Muscle of back (tissue), 11 donors: ENCODE measurements around the gene SNX13. TPM values are rescaled to one million over a fixed set of nuclear protein-coding genes. Genes with fewer than 3 reads are reported as not detected.

Experiments used
- DNase-seq, 3 donors: peaks; one replicate each; pipeline versions ENCODE4 v3.0.0 to v3.0.0-alpha.2; 2013
- polyA plus RNA-seq, 10 donors: library from polyadenylated mRNA; unstranded; fragments of 120-200 nt; gene quantifications; one replicate each; pipeline ENCODE4 v1.2.1, GENCODE V29; 2013; ENCODE audit not compliant: insufficient read length in 10 of 10

The SNX13 gene
- polyA plus RNA-seq, 10 donors, result 18.5 to 28.7 (median 23.2) TPM

GRCh38 chr7:17951742-17952254, 11.5 kb upstream of the SNX13 start:
- no peak for DNase-seq

- no peak for DNase-seq
Measured at GRCh38 chr7:17948526-17949238, 8.4 kb upstream of the SNX13 start.

- peak in 1 of 3 donors; percentile 12 for DNase-seq
Measured at GRCh38 chr7:17947620-17948019, 7.3 kb upstream of the SNX13 start.

- no peak for DNase-seq
Measured at GRCh38 chr7:17946591-17946990, 6.3 kb upstream of the SNX13 start.

GRCh38 chr7:17944720-17945119, 4.4 kb upstream of the SNX13 start:
- no peak for DNase-seq

GRCh38 chr7:17943006-17943405, 2.7 kb upstream of the SNX13 start:
- DNase-seq, result no peak

- no peak for DNase-seq
Measured at GRCh38 chr7:17942231-17942630, 1.9 kb upstream of the SNX13 start.

GRCh38 chr7:17940951-17941431, 697 bp upstream of the SNX13 start:
- DNase-seq, result peak in 2 of 3 donors; percentile 8 to 50

GRCh38 chr7:17939606-17940301, 540 bp downstream of the SNX13 start:
- peak; percentile 17 to 85 (median 38) for DNase-seq

GRCh38 chr7:17939211-17939605, 1.1 kb downstream of the SNX13 start:
- DNase-seq, result peak; percentile 7 to 51 (median 16)

GRCh38 chr7:17937506-17938120, 2.7 kb downstream of the SNX13 start:
- DNase-seq, result no peak

- no peak for DNase-seq
Measured at GRCh38 chr7:17936321-17936720, 4.0 kb downstream of the SNX13 start.

- no peak for DNase-seq
Measured at GRCh38 chr7:17934612-17935240, 5.6 kb downstream of the SNX13 start.

GRCh38 chr7:17934094-17934493, 6.2 kb downstream of the SNX13 start:
- no peak for DNase-seq

- DNase-seq, result no peak
Measured at GRCh38 chr7:17932770-17933169, 7.5 kb downstream of the SNX13 start.

GRCh38 chr7:17931069-17931468, 9.2 kb downstream of the SNX13 start:
- no peak for DNase-seq

- DNase-seq, result no peak
Measured at GRCh38 chr7:17930546-17930945, 9.7 kb downstream of the SNX13 start.

- DNase-seq, result no peak
Measured at GRCh38 chr7:17929647-17930395, 10.5 kb downstream of the SNX13 start.

GRCh38 chr7:17928055-17928454, 12.2 kb downstream of the SNX13 start:
- DNase-seq, result no peak

GRCh38 chr7:17921857-17922416, 18.4 kb downstream of the SNX13 start:
- DNase-seq, result no peak

- no peak for DNase-seq
Measured at GRCh38 chr7:17917842-17918241, 22.5 kb downstream of the SNX13 start.
